HCT116 (cell line): ENCODE data around the gene MRPL39. TPM values are rescaled to one million over a fixed set of nuclear protein-coding genes. Genes with fewer than 3 reads are reported as not detected.

Experiments used
- ATAC-seq: fragments of 200-7000 bp; cut with Tn5 transposase; 2 replicates; pipeline ENCODE4 v1.9.1; 2020; ENCODE audit warnings: mild to moderate bottlenecking, moderate library complexity
- BruUV-seq: library from RNA; stranded (reverse); fragments of 400-500 nt; replicated peaks from 2 replicates; lab custom pipeline; 2021; lab: Mats Ljungman, UMichigan
- CTCF ChIA-PET: fragments of 300-600 bp; sonication (Branson Sonifier 250); formaldehyde crosslinking; loops from one replicate; lab custom pipeline; 2021; ENCODE audit warnings: antibody characterized with exemption; lab: Charles Lee
- POLR2A ChIA-PET: fragments of 300-600, 350-600 bp; sonication (Branson Sonifier 250); formaldehyde crosslinking; loops from one replicate; lab custom pipeline; 2021; ENCODE audit warnings: antibody characterized with exemption; lab: Charles Lee
- RAD21 ChIA-PET, 2 experiments: fragments of 300-600 bp; sonication (Branson Sonifier 250); formaldehyde crosslinking; loops; one replicate each; lab custom pipeline; 2023; ENCODE audit warnings: low total read pairs in 2 of 2; ENCODE audit not compliant: uncharacterized antibody in 2 of 2, unreplicated experiment in 2 of 2, low non-redundant PET in 1 of 2; lab: Charles Lee
- DNase-seq: peaks from one replicate; pipeline ENCODE4 v3.0.0-alpha.2; 2010; ENCODE audit warnings: low read depth, low spot score
- H2AFZ ChIP-seq: fragments of 200-600 bp; shearing (Covaris generic), sonication (generic); 2 replicates; pipeline ENCODE4 v1.6.1; 2017; ENCODE audit warnings: low read depth, mixed run types, mixed read lengths, antibody characterized with exemption, low read length; ENCODE audit not compliant: poor library complexity, severe bottlenecking
- H3K27ac ChIP-seq: 2 replicates; pipeline ENCODE4 v1.5.1; 2012; ENCODE audit warnings: low read depth, low read length
- H3K27me3 ChIP-seq: fragments of 200-600 bp; sonication (generic); 2 replicates; pipeline ENCODE4 v1.6.1; 2016; ENCODE audit warnings: mixed run types, low read length, mixed read lengths; ENCODE audit not compliant: insufficient read depth
- H3K36me3 ChIP-seq, 2 experiments: fragments of 200-500 bp in 1 of 2; fragments of 200-600 bp in 1 of 2; sonication (Bioruptor generic) in 1 of 2; sonication (generic) in 1 of 2; 2 replicates each; pipeline versions ENCODE4 v1.5.1 to v1.6.1; 2014 to 2016; ENCODE audit warnings: low read length in 2 of 2, inconsistent platforms in 1 of 2, mixed read lengths in 1 of 2, mixed run types in 1 of 2; ENCODE audit not compliant: insufficient read depth in 2 of 2, control insufficient read depth in 1 of 2
- H3K4me1 ChIP-seq, 2 experiments: fragments of 200-600 bp in 1 of 2; sonication (generic) in 1 of 2; 2 replicates each; pipeline versions ENCODE4 v1.5.1 to v1.6.1; 2012 to 2017; ENCODE audit warnings: low read length in 2 of 2, inconsistent platforms in 1 of 2, mild to moderate bottlenecking in 1 of 2, mixed read lengths in 1 of 2, mixed run types in 1 of 2, moderate library complexity in 1 of 2; ENCODE audit not compliant: insufficient read depth in 2 of 2, control insufficient read depth in 1 of 2
- H3K4me2 ChIP-seq: fragments of 200-600 bp; sonication (generic); 2 replicates; pipeline ENCODE4 v1.6.1; 2017; ENCODE audit warnings: mixed run types, low read length, mixed read lengths
- H3K4me3 ChIP-seq, 2 experiments: fragments of 200-600 bp in 1 of 2; sonication (generic) in 1 of 2; replicated peaks in 1 of 2; 2 replicates each; pipeline ENCODE4 v1.5.1; 2011 to 2016; ENCODE audit warnings: low read length in 2 of 2, control low read depth in 1 of 2, low read depth in 1 of 2, mild to moderate bottlenecking in 1 of 2, mixed read lengths in 1 of 2, mixed run types in 1 of 2
- H3K79me2 ChIP-seq: fragments of 200-600 bp; sonication (generic); 2 replicates; pipeline ENCODE4 v1.6.1; 2017; ENCODE audit warnings: mild to moderate bottlenecking, mixed run types, low read length, moderate library complexity, mixed read lengths; ENCODE audit not compliant: insufficient read depth
- H3K9ac ChIP-seq: fragments of 200-600 bp; sonication (generic); 2 replicates; pipeline ENCODE4 v1.6.1; 2016; ENCODE audit warnings: low read length, mixed read lengths
- H3K9me2 ChIP-seq: fragments of 200-600 bp; sonication (generic), shearing (Covaris generic); 2 replicates; pipeline ENCODE4 v1.6.1; 2017; ENCODE audit warnings: mixed run types, mild to moderate bottlenecking, moderate library complexity; ENCODE audit not compliant: insufficient read depth
- H3K9me3 ChIP-seq, 2 experiments: fragments of 200-500 bp in 1 of 2; fragments of 200-600 bp in 1 of 2; sonication (Bioruptor generic) in 1 of 2; sonication (generic) in 1 of 2; 2 replicates each; pipeline ENCODE4 v1.6.1; 2014 to 2017; ENCODE audit warnings: low read length in 2 of 2, mixed read lengths in 2 of 2, inconsistent platforms in 1 of 2, low read depth in 1 of 2, mild to moderate bottlenecking in 1 of 2, mixed run types in 1 of 2, moderate library complexity in 1 of 2; ENCODE audit not compliant: control insufficient read depth in 1 of 2, insufficient read depth in 1 of 2
- H4K20me1 ChIP-seq: fragments of 200-600 bp; sonication (generic), shearing (Covaris generic); 2 replicates; pipeline ENCODE4 v1.6.1; 2017; ENCODE audit warnings: mixed run types, mild to moderate bottlenecking, moderate library complexity; ENCODE audit not compliant: insufficient read depth
- CBX3 ChIP-seq: IDR thresholded peaks from 2 replicates; pipeline ENCODE4 v1.6.1; 2012; ENCODE audit warnings: low read depth
- EGR1 ChIP-seq: IDR thresholded peaks from 2 replicates; pipeline ENCODE4 v1.6.1; 2012; ENCODE audit warnings: low read depth
- EZH2 ChIP-seq: fragments of 200-600 bp; sonication (generic); IDR thresholded peaks from 2 replicates; pipeline ENCODE4 v1.6.1; 2017; ENCODE audit warnings: antibody characterized with exemption, mixed run types
- JUND ChIP-seq: IDR thresholded peaks from 2 replicates; pipeline ENCODE4 v1.6.1; 2012
- POLR2A ChIP-seq: IDR thresholded peaks from 2 replicates; pipeline ENCODE4 v1.7.0; 2011; ENCODE audit warnings: borderline replicate concordance; ENCODE audit not compliant: insufficient read depth, insufficient read length; ENCODE audit errors: extremely low read depth
- POLR2AphosphoS5 ChIP-seq: IDR thresholded peaks from 2 replicates; pipeline ENCODE4 v1.6.1; 2011; ENCODE audit warnings: mild to moderate bottlenecking, low read depth, low read length, moderate library complexity
- RAD21 ChIP-seq: IDR thresholded peaks from 2 replicates; pipeline ENCODE4 v1.6.1; 2012; ENCODE audit warnings: low read depth, mild to moderate bottlenecking
- SIN3A ChIP-seq: IDR thresholded peaks from 2 replicates; pipeline ENCODE4 v1.6.1; 2012; ENCODE audit warnings: low read depth
- SP1 ChIP-seq: IDR thresholded peaks from 2 replicates; pipeline ENCODE4 v1.6.1; 2012; ENCODE audit warnings: low read depth
- intact Hi-C: fragments of 100-400 bp; cut with micrococcal nuclease; formaldehyde crosslinking; loops from 2 replicates; pipeline ENCODE4 v1.10.0; 2022
- total RNA-seq: library from RNA; stranded (reverse); gene quantifications from one replicate; pipeline ENCODE4 v1.2.1, GENCODE V29; 2021; ENCODE audit not compliant: unreplicated experiment
- TF ChIP-seq, protein P1 (sequence below): IDR thresholded peaks from 2 replicates; pipeline ENCODE4 v1.6.1; 2011; ENCODE audit warnings: mild to moderate bottlenecking, low read length, moderate library complexity; ENCODE audit not compliant: insufficient replicate concordance; ENCODE audit errors: extremely low read depth
- TF ChIP-seq, protein P2 (sequence below): IDR thresholded peaks from 2 replicates; pipeline ENCODE4 v1.6.1; 2012; ENCODE audit warnings: low read depth
- TF ChIP-seq, protein P3 (sequence below): IDR thresholded peaks from 2 replicates; pipeline ENCODE4 v1.6.1; 2012

MRPL39 gene
- total RNA-seq, 1 experiment from 2014 or later, result 41.1 TPM

DNA sequence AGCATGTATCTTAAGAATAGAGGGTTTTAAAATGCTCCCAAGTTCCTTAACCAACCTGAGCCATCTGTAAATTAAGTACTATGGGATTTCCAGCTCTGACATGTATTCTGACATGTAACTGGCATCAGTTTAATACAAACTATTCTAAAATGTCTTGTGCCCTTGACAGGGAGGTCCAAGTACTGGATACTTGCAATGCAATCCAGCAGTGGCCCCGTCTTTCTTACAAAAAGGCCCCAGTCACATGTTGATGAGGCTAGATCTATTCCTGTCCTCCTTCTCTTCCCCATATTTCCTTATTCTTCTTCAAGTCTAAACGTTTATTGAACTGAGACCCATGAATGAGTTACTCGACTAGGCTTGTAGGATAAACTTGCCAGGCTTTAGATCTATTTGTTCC, 46.4 kb downstream of the MRPL39 start:
- Histone ChIP-seq H3K4me3 (no peak overlapping the region), H3K79me2 (no peaks in the 10 kb centered on the region), H3K4me1 (no peaks in the 10 kb centered on the region), H3K9me3 (no peaks in the 10 kb centered on the region), H3K9ac (no peak overlapping the region), H4K20me1 (no peaks in the 10 kb centered on the region), H3K9me2 (no peaks in the 10 kb centered on the region)
- CTCF ChIA-PET, result no interaction called here
- no peak for ATAC-seq
- TF ChIP-seq SIN3A (no peak), POLR2A (no peak), JUND (no peak), CBX3 (no peak), POLR2AphosphoS5 (no peak), SP1 (no peak), EGR1 (no peak), EZH2 (no peak), RAD21 (no peak)
- TF ChIP-seq, protein P1, sequence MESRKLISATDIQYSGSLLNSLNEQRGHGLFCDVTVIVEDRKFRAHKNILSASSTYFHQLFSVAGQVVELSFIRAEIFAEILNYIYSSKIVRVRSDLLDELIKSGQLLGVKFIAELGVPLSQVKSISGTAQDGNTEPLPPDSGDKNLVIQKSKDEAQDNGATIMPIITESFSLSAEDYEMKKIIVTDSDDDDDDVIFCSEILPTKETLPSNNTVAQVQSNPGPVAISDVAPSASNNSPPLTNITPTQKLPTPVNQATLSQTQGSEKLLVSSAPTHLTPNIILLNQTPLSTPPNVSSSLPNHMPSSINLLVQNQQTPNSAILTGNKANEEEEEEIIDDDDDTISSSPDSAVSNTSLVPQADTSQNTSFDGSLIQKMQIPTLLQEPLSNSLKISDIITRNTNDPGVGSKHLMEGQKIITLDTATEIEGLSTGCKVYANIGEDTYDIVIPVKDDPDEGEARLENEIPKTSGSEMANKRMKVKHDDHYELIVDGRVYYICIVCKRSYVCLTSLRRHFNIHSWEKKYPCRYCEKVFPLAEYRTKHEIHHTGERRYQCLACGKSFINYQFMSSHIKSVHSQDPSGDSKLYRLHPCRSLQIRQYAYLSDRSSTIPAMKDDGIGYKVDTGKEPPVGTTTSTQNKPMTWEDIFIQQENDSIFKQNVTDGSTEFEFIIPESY, result no peak
- TF ChIP-seq, protein P2, sequence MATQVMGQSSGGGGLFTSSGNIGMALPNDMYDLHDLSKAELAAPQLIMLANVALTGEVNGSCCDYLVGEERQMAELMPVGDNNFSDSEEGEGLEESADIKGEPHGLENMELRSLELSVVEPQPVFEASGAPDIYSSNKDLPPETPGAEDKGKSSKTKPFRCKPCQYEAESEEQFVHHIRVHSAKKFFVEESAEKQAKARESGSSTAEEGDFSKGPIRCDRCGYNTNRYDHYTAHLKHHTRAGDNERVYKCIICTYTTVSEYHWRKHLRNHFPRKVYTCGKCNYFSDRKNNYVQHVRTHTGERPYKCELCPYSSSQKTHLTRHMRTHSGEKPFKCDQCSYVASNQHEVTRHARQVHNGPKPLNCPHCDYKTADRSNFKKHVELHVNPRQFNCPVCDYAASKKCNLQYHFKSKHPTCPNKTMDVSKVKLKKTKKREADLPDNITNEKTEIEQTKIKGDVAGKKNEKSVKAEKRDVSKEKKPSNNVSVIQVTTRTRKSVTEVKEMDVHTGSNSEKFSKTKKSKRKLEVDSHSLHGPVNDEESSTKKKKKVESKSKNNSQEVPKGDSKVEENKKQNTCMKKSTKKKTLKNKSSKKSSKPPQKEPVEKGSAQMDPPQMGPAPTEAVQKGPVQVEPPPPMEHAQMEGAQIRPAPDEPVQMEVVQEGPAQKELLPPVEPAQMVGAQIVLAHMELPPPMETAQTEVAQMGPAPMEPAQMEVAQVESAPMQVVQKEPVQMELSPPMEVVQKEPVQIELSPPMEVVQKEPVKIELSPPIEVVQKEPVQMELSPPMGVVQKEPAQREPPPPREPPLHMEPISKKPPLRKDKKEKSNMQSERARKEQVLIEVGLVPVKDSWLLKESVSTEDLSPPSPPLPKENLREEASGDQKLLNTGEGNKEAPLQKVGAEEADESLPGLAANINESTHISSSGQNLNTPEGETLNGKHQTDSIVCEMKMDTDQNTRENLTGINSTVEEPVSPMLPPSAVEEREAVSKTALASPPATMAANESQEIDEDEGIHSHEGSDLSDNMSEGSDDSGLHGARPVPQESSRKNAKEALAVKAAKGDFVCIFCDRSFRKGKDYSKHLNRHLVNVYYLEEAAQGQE, result no peak
- TF ChIP-seq, protein P3, sequence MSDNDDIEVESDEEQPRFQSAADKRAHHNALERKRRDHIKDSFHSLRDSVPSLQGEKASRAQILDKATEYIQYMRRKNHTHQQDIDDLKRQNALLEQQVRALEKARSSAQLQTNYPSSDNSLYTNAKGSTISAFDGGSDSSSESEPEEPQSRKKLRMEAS, result no peak
- TF ChIP-seq, all 23 proteins: peak for 0
- Histone ChIP-seq H3K27me3 (no peaks in the 10 kb centered on the region), H2AFZ (no peak overlapping the region), H3K4me2 (no peak overlapping the region), H3K36me3 (no peaks in the 10 kb centered on the region), H3K27ac (no peak overlapping the region)
- ChIA-PET RAD21 (no interaction called here), POLR2A (no interaction called here)
- intact Hi-C loops, result no loop called here
- no peak for DNase-seq
- BruUV-seq, result no TSS peak
